ENCODE measurements around the gene GATA5.

Gene GATA5

DNA sequence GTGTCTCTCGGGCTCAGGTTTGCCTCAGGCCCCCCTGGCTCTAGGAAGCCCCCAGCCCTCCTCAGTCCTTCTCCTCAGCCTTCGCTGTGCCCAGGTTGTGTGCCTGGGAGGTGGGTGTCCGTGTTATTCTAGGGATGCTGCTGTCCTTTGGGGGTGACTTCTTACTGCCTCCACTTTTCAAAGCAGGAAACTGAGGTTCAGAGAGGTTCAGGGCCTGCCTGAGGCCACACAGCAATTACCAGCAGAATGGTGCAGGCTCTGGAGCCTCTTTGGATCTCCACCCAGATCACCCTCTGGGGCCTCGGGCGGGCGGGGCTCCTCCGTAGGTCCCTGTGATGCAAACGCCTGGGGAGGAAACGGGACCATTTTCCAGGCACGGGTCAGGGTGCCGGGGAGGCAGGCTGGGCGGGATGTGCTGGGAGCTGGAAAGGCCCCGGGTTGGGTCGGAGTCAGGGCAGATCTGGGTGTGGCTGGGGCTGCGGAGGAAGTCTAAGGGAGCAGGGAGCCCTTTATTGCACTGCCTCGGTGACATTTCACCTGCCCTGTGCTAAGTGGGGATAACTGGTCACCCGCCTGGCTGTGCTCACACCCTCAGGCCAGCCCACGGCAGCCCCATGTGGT is 23.2 kb downstream of the GATA5 start:
- TF ChIP-seq FOXP2 (optimal IDR thresholded peaks at IDR 0.05; ENCODE audit: borderline replicate concordance, extremely low read depth, extremely low read length, insufficient read depth) (no peak), TAF1 (IDR thresholded peaks at IDR 0.05; ENCODE audit: borderline replicate concordance, insufficient read depth, low read length) (no peak), POLR2AphosphoS5 (IDR thresholded peaks at IDR 0.05; ENCODE audit: low read depth, low read length) (no peak), SIN3A (IDR thresholded peaks at IDR 0.05; ENCODE audit: borderline replicate concordance, insufficient read depth, low read length) (no peak)
- TF ChIP-seq, protein P1, sequence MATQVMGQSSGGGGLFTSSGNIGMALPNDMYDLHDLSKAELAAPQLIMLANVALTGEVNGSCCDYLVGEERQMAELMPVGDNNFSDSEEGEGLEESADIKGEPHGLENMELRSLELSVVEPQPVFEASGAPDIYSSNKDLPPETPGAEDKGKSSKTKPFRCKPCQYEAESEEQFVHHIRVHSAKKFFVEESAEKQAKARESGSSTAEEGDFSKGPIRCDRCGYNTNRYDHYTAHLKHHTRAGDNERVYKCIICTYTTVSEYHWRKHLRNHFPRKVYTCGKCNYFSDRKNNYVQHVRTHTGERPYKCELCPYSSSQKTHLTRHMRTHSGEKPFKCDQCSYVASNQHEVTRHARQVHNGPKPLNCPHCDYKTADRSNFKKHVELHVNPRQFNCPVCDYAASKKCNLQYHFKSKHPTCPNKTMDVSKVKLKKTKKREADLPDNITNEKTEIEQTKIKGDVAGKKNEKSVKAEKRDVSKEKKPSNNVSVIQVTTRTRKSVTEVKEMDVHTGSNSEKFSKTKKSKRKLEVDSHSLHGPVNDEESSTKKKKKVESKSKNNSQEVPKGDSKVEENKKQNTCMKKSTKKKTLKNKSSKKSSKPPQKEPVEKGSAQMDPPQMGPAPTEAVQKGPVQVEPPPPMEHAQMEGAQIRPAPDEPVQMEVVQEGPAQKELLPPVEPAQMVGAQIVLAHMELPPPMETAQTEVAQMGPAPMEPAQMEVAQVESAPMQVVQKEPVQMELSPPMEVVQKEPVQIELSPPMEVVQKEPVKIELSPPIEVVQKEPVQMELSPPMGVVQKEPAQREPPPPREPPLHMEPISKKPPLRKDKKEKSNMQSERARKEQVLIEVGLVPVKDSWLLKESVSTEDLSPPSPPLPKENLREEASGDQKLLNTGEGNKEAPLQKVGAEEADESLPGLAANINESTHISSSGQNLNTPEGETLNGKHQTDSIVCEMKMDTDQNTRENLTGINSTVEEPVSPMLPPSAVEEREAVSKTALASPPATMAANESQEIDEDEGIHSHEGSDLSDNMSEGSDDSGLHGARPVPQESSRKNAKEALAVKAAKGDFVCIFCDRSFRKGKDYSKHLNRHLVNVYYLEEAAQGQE (IDR thresholded peaks at IDR 0.05; ENCODE audit: insufficient read depth in 1 of 2, low read depth in 2 of 2, low read length in 2 of 2): no peak

DNA sequence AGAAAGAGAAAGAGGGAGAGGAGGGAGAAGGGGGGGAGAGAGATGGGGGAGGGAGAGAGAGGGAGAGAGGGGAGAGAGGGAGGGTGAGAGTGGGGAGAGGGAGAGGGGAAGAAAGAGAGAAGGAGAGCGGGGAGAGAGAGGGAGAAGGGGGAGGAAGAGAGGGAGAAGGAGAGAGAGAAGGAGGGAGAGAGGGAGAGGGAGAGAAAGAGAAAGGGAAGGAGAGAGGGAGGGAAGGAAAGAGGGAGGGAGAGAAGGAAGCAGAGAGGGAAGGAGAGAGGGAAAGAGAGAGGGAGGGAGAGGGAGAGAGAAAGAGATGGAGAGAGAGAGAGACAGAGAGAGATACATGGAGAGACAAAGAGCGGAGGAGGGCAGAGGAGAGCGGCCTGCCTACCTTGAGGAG is 23.8 kb downstream of the GATA5 start:
- TF ChIP-seq, protein P1 (IDR thresholded peaks at IDR 0.05; ENCODE audit: insufficient read depth in 1 of 2, low read depth in 2 of 2, low read length in 2 of 2): no peak
- TF ChIP-seq TAF1 (IDR thresholded peaks at IDR 0.05; ENCODE audit: borderline replicate concordance, insufficient read depth, low read length) (no peak), FOXP2 (optimal IDR thresholded peaks at IDR 0.05; ENCODE audit: borderline replicate concordance, extremely low read depth, extremely low read length, insufficient read depth) (no peak), SIN3A (IDR thresholded peaks at IDR 0.05; ENCODE audit: borderline replicate concordance, insufficient read depth, low read length) (no peak), POLR2AphosphoS5 (IDR thresholded peaks at IDR 0.05; ENCODE audit: low read depth, low read length) (no peak)

DNA sequence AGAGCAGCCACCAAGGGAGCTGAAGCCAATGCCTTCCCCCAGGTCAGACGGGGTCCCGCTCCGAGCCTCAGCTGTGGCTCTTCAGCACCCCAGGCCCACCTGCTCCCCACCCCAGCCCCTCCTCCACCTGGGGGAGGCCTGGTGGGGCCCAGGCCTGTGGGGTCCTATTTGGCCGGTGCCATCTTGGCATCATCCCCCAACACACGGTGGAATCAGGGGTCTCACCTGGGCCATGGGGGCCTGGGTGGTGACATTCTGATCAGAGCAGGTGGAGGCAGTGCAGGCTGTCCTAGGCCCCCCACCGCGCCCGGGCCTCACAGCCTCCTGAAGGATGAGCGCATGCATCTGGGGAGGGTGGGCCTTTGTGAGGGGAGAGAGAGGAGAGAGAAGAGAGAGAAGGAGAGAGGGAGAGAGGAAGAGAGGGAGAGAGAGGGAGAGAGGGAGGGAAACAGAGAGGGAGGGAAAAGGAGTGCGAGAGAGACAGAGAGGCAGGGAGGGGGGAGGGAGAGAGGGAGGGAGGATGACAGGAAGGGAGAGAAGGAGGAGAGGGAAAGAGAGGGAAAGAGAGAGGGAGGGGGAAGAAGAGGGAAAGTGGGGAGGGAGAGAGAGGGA is 24.5 kb downstream of the GATA5 start:
- TF ChIP-seq, protein P1 (IDR thresholded peaks at IDR 0.05; ENCODE audit: insufficient read depth in 1 of 2, low read depth in 2 of 2, low read length in 2 of 2): no peak
- no peak for TF ChIP-seq POLR2AphosphoS5 (IDR thresholded peaks at IDR 0.05; ENCODE audit: low read depth, low read length)
- no peak for TF ChIP-seq SIN3A (IDR thresholded peaks at IDR 0.05; ENCODE audit: borderline replicate concordance, insufficient read depth, low read length)
- no peak for TF ChIP-seq TAF1 (IDR thresholded peaks at IDR 0.05; ENCODE audit: borderline replicate concordance, insufficient read depth, low read length)
- no peak for TF ChIP-seq FOXP2 (optimal IDR thresholded peaks at IDR 0.05; ENCODE audit: borderline replicate concordance, extremely low read depth, extremely low read length, insufficient read depth)

DNA sequence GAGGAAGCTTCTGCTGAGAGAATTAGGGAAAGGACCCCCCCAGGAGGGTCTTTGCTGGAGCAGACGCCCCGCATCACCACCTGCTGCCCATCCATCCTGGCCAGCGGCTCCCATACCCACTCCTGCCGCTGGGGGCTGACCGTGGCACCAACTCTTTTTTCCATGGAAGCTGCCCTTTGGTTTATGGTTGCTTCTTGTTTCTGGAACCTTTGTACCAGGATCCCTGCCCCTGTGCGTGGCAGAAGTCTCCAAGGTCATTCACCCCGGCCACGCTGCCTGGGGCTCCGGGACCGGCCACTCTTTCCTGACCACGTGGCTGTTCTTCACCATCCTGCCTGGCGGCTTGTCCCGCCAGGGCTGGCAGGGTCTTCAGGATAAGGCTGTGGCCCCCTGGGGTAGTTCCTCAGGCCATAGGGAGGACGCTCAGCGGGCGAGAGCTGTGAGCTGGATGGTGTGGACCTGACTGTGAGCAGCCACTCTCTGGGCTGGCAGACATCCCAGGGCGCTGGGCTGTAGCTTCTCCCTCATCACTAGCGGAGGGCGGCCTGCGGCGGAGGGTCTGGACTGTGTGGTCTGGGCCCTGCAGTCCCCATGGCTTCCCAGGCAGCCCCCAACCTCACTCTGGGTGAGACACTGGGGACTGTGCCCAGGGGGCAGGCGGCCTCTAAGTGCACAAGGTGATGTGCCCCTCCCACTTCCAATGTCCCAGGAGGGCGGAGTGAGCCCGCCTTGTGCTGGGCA is 25.7 kb downstream of the GATA5 start:
- TF ChIP-seq, protein P1 (IDR thresholded peaks at IDR 0.05; ENCODE audit: insufficient read depth in 1 of 2, low read depth in 2 of 2, low read length in 2 of 2): no peak
- TF ChIP-seq TAF1 (IDR thresholded peaks at IDR 0.05; ENCODE audit: borderline replicate concordance, insufficient read depth, low read length) (no peak), POLR2AphosphoS5 (IDR thresholded peaks at IDR 0.05; ENCODE audit: low read depth, low read length) (no peak), SIN3A (IDR thresholded peaks at IDR 0.05; ENCODE audit: borderline replicate concordance, insufficient read depth, low read length) (no peak), FOXP2 (optimal IDR thresholded peaks at IDR 0.05; ENCODE audit: borderline replicate concordance, extremely low read depth, extremely low read length, insufficient read depth) (no peak)
